ENCODE data around the gene CD9. TPM values are rescaled to one million over a fixed set of nuclear protein-coding genes. Genes with fewer than 3 reads are reported as not detected.

CD9 gene
- total RNA-seq, 2 experiments from 2014 or later = 5.4 to 5.7 TPM

DNA sequence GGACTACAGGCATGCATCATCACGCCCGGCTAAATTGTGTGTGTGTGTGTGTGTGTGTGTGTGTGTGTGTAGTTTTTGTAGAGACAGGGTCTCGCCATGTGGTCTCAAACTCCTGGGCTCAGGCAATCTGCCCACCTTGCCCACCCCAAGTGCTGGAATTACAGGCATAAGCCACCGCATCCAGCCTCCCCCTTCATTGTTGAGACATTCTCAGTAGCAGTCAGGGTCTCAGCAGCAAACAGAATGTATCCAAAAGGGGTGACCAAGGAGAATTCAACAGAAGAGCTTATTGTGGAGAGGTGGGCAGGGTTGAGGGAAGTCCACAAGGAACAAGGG lies 73.0 kb downstream of the CD9 start:
- no peaks in the 10 kb centered on the region for H3K9me3 Mint-ChIP-seq
- no peak overlapping the region for H3K4me3 Mint-ChIP-seq
- ChIA-PET POLR2A (no interaction called here), CTCF (interaction anchor here (1.2 to 1.6 kb wide), 3 partner anchors 10 to 78 kb away, joined by 4 to 8 read pairs (median 5); no protein-coding TSS in a partner anchor)
- DNase-seq = no peak
- H3K27me3 Mint-ChIP-seq = peaks cover 26% of the 10 kb centered on the region
- peaks cover 5% of the 10 kb centered on the region for H3K4me1 Mint-ChIP-seq
- no peaks in the 10 kb centered on the region for H3K36me3 Mint-ChIP-seq (ENCODE audit: low read depth)
- H3K27ac Mint-ChIP-seq = no peak overlapping the region

DNA sequence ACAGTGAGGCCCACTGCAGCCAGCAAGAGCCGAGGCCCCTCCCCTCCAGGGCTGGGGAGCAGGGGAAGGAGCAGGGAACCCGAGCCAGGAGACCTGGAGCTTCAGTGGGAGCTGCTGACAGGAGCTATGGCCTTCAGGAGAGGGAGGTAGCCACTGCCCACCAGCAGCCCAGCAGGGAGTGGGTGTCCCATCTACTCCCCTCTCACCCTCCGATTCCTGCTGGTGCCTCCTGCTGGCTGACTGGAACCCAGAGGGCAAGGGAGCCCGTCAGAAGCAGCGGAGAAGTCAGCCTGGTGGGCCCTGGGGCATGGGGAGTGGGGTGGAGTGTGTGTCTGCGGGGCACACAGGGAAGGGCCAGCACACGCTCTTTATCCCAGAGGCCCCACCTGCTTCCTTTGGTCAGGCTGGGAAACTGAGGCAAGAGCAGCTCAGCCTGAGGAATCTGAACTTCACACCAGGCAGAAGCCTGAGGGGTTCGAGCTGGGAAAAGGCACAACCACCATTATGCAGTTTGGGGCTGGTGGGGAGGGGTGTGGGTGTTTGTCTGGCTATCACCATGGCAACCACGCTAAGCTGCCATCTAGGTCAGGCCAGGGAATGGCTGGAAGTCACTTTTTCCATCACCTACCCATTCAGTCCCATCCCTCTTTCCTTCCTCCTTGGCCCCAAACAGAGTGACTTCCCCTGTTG lies 73.5 kb downstream of the CD9 start:
- no peak overlapping the region for H3K27ac Mint-ChIP-seq
- peaks cover 26% of the 10 kb centered on the region for H3K27me3 Mint-ChIP-seq
- no peaks in the 10 kb centered on the region for H3K9me3 Mint-ChIP-seq
- peaks cover 6% of the 10 kb centered on the region for H3K4me1 Mint-ChIP-seq
- CTCF ChIA-PET = interaction anchor here (0.6 to 1.6 kb wide), 6 partner anchors 10 to 285 kb away, joined by 3 to 8 read pairs (median 4); no protein-coding TSS in a partner anchor
- no peaks in the 10 kb centered on the region for H3K36me3 Mint-ChIP-seq (ENCODE audit: low read depth)
- no peak for DNase-seq
- H3K4me3 Mint-ChIP-seq = no peak overlapping the region
- POLR2A ChIA-PET = no interaction called here

DNA sequence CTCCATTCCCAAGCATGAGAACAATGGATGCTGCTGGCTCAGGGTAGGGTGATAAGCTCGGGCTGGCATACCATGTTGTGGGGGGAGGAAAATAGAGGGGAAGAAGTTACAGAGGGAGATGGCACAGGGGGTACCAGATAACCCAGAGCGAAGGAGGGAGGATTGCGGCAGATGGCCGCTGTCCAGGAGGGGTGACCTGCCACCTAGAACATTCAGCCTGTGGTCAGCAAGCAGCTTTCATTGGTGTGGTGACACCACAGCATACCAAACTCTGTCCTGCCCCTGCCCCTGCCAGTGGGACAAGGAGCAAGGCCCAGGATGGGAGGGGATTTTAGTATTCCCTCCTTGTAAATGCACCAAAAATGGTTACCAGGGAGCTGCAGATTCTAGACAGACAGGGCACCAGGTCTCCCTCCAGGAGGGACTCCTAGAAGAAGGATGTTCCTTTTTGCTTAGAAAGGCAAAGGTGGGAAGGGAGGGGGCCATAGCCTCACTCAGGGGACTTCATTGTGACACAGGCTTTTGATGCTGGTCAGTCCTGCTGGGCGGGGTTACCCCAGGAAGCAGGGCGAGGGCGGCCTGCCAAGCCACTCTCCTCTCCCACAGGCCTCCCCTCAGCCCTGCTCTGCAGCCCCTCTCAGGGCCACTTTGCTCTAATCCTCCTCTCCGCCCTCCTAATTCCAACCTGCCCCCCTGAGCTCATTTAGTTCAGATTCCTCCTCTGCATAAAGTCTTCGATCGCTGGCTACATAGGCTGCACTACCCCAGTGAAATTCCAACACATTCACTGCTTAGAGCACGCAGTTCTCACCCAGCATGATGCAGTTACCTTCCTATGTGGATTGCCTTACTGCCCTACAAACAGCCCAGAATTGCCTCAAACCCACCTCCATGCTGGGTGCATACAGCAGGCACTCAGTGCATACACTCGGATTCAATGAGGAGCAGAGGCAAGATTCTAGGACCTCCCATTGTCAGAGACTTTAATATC lies 74.3 kb downstream of the CD9 start:
- Mint-ChIP-seq H3K4me3 (no peak overlapping the region), H3K4me1 (peaks cover 8% of the 10 kb centered on the region), H3K9me3 (no peaks in the 10 kb centered on the region), H3K27me3 (peaks cover 28% of the 10 kb centered on the region), H3K36me3 (ENCODE audit: low read depth) (no peaks in the 10 kb centered on the region), H3K27ac (no peak overlapping the region)
- DNase-seq = no peak
- POLR2A ChIA-PET = no interaction called here
- CTCF ChIA-PET = interaction anchor here (0.7 to 1.5 kb wide), 3 partner anchors 9 to 207 kb away, joined by 3 to 5 read pairs (median 4); no protein-coding TSS in a partner anchor

DNA sequence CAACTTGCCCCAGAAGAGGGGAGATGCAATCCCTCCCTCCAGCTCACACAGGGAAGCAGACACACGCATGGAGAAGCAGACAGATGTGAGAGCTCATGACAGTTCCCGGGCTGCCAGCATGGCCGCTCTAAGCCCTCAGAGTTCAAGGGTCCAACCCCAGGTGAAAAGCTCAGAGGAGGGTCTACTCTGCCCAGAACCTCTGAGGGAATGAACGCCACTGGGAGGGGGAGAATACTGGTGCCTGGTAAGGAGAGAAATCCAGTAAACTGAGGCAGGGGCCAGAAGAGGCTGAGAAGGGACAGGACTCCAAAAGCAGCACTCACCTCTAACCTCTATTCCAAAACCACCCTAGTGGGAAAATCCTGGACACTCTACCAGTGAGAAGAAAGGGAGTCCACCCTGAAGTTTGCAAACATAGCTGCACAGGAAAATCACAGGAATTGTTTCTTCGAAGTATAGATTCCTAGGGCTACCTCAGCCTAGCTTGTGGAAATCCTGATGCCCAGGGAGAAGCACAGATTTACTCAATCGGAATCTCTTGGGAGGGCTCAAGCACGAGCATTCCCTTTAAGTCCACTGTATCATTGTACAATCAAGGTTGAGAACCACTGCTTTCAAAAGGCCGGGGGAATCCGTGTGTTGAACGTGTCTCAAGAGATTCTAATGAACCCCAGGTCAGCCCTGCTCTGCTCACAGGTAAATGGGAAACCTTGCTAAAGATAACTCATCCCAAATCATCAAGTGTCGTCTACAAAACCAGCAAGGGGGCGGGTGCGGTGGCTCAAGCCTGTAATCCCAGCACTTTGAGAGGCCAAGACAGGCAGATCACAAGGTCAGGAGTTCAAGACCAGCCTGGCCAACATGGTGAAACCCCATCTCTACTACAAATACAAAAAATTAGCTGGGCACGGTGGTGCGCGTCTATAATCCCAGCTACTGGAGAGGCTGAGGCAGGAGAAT lies 76.0 kb downstream of the CD9 start:
- no peaks in the 10 kb centered on the region for H3K36me3 Mint-ChIP-seq (ENCODE audit: low read depth)
- no peak for DNase-seq
- no peaks in the 10 kb centered on the region for H3K9me3 Mint-ChIP-seq
- no peak overlapping the region for H3K27ac Mint-ChIP-seq
- H3K4me3 Mint-ChIP-seq = no peak overlapping the region
- ChIA-PET CTCF (interaction anchor here (0.6 to 2.8 kb wide), 7 partner anchors 8 to 293 kb away, joined by 3 to 27 read pairs (median 3); no protein-coding TSS in a partner anchor), POLR2A (no interaction called here)
- peaks cover 36% of the 10 kb centered on the region for H3K27me3 Mint-ChIP-seq
- peaks cover 8% of the 10 kb centered on the region for H3K4me1 Mint-ChIP-seq

DNA sequence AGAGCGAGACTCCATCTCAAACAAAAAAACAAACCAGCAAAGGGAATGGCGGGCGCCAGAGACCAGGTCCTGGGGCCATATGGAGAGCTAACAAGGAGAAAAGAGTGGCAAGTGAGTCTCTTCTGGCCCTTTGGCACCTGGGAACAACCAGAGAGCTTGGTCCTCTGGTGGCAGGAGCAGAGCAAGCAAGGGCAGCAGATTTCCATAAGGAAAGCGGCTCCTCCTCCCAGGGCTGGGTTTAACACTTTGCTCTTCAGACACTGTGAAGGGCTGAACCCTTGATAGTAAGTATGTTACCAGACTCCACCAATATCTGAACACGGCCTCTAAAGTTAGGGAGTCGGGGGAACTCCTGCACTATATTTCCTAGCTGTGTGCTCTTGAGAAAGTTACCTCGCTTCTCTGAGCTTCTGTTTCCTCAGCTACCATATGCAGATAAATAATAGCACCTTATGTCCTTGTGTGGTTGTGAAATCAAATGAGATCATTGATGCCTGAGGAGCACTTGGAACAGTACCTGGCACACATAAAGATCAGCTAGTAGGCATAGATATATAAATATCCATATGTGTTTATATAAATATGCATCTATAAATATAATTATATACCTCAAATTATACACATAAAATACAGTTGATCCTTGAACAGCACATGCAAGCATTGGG lies 76.9 kb downstream of the CD9 start:
- H3K36me3 Mint-ChIP-seq (ENCODE audit: low read depth) = no peaks in the 10 kb centered on the region
- peaks cover 36% of the 10 kb centered on the region for H3K27me3 Mint-ChIP-seq
- ChIA-PET CTCF (interaction anchor here (1.0 to 3.3 kb wide), 9 partner anchors 8 to 201 kb away, joined by 3 to 27 read pairs (median 4); no protein-coding TSS in a partner anchor), POLR2A (no interaction called here)
- H3K4me3 Mint-ChIP-seq = no peak overlapping the region
- peaks cover 8% of the 10 kb centered on the region for H3K4me1 Mint-ChIP-seq
- no peak for DNase-seq
- H3K9me3 Mint-ChIP-seq = no peaks in the 10 kb centered on the region
- no peak overlapping the region for H3K27ac Mint-ChIP-seq

DNA sequence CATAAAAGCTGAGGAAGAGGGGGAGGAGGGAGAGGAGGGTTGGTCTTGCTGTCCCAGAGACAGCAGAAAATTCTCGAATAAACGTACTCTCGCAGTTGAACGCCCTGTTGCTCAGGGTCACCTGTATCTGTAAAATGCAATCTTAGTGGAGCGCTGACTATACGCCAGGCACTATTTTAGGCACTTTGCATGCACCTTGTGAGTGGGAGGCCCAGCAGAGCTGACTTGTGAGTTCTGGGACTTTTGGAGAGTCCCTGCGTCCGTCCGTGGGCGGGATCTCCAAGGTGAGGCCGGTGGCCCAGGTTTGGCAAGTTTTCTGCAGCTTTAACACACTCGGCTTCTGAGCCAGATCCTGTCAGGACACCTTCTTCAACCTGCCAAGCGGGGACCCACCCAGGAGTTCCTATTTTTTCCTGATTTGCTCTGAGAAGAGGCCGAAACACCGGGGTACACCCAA lies 77.8 kb downstream of the CD9 start:
- DNase-seq = no peak
- peak overlapping the region; percentile 70 for H3K27ac Mint-ChIP-seq
- ChIA-PET POLR2A (no interaction called here), CTCF (interaction anchor here (1.0 to 3.3 kb wide), 15 partner anchors 9 to 185 kb away, joined by 3 to 27 read pairs (median 7); no protein-coding TSS in a partner anchor)
- H3K36me3 Mint-ChIP-seq (ENCODE audit: low read depth) = no peaks in the 10 kb centered on the region
- H3K4me3 Mint-ChIP-seq = peak overlapping the region; percentile 68
- no peaks in the 10 kb centered on the region for H3K9me3 Mint-ChIP-seq
- H3K27me3 Mint-ChIP-seq = peaks cover 36% of the 10 kb centered on the region
- peaks cover 8% of the 10 kb centered on the region for H3K4me1 Mint-ChIP-seq

DNA sequence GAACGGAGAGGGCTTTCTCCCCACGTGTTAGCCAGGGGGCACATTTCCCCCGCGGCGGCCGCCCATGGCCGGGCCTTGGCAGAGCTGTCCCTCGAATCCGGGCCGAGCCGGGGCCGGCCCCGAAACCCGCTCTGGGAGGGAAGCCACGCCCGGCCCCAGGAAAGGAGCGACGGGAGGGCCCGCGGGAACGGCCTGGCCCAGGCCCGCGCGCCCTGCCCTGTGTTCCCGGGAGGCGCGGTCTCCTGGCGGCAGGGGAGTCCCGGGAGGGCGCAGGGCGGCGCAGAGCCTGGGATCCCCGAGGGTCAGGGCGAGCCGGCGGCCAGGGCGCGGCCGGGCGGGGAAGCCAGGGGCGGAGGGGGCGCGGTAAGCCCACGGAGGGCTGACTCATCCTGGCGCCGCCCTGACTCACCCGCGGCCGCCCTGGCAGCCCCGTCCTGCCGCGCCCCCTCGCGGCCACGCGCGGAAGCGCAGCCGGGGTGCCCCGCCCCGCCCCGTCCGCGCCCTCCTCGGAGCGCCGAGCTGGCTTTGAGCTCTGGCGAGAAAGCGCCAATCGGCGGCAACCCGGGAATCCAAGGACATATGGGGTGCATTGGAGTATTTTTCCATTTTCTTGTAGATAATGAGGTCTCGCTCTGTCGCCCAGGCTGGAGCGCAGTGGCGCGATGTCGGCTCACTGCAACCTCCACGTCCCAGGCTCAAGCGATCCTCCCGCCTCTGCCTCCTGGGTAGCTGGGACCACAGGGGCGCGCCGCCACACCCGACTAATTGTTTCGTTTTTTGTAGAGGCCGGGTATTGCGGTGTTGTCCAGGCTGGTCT lies 78.4 kb downstream of the CD9 start:
- peaks cover 8% of the 10 kb centered on the region for H3K4me1 Mint-ChIP-seq
- CTCF ChIA-PET = interaction anchor here (0.5 to 3.3 kb wide), 29 partner anchors 8 to 264 kb away, joined by 3 to 27 read pairs (median 4); no protein-coding TSS in a partner anchor
- peak overlapping the region; percentile 68 for H3K4me3 Mint-ChIP-seq
- H3K27ac Mint-ChIP-seq = peak overlapping the region; percentile 70
- POLR2A ChIA-PET = interaction anchor here (0.8 kb wide), 1 partner anchor 83 kb away, joined by 3 read pairs; no protein-coding TSS in a partner anchor
- H3K36me3 Mint-ChIP-seq (ENCODE audit: low read depth) = no peaks in the 10 kb centered on the region
- H3K9me3 Mint-ChIP-seq = no peaks in the 10 kb centered on the region
- peak; percentile 75 for DNase-seq
- peaks cover 33% of the 10 kb centered on the region for H3K27me3 Mint-ChIP-seq

DNA sequence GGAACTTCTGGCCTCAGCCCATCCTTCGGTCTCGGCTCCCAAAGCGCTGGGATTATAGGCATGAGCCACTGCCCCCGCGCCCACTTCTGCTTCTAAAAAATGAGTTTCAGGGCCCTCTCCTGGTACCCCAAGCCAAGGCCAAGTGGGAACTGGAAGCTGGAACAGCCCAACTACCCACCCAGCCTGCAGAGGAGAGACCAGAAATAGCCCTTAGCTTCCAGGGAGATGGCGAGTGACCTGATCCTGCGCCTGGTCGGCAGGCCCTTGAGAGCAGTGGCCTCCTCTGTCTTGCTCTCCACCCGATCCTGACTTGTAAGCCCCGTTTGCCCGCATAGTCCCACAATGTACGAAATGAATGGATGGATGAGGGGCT lies 79.0 kb downstream of the CD9 start:
- no peaks in the 10 kb centered on the region for H3K36me3 Mint-ChIP-seq (ENCODE audit: low read depth)
- H3K9me3 Mint-ChIP-seq = no peaks in the 10 kb centered on the region
- H3K27me3 Mint-ChIP-seq = peaks cover 32% of the 10 kb centered on the region
- H3K4me1 Mint-ChIP-seq = peaks cover 8% of the 10 kb centered on the region
- H3K27ac Mint-ChIP-seq = no peak overlapping the region
- peak overlapping the region; percentile 38 for H3K4me3 Mint-ChIP-seq
- POLR2A ChIA-PET = interaction anchor here (0.8 kb wide), 1 partner anchor 84 kb away, joined by 3 read pairs; no protein-coding TSS in a partner anchor
- CTCF ChIA-PET = interaction anchor here (0.5 to 3.3 kb wide), 26 partner anchors 9 to 265 kb away, joined by 3 to 27 read pairs (median 5); no protein-coding TSS in a partner anchor
- DNase-seq = no peak

DNA sequence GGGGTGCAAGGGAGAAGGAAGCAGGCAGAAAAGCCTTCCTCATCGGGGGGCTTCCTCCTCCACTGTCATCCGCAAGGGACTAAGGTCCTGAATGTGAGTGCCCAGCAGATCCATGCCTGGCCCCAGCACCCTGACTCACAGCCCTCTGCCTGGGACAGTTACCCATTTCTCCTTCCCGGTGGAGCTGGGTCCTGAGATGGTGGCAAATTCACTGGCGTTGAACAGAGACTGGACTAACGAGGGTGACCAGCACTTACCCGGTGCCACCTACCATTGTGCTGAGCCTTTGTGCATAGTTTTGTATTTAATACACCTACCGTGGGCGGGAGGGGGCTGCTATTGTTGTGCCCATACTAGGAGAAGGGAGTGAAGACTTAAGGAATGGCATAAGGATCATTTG lies 79.4 kb downstream of the CD9 start:
- peak overlapping the region; percentile 38 for H3K4me3 Mint-ChIP-seq
- no peak overlapping the region for H3K27ac Mint-ChIP-seq
- H3K27me3 Mint-ChIP-seq = peaks cover 32% of the 10 kb centered on the region
- no peaks in the 10 kb centered on the region for H3K36me3 Mint-ChIP-seq (ENCODE audit: low read depth)
- DNase-seq = no peak
- CTCF ChIA-PET = interaction anchor here (0.5 to 3.3 kb wide), 13 partner anchors 11 to 265 kb away, joined by 3 to 27 read pairs (median 5); no protein-coding TSS in a partner anchor
- POLR2A ChIA-PET = interaction anchor here (0.8 kb wide), 1 partner anchor 84 kb away, joined by 3 read pairs; no protein-coding TSS in a partner anchor
- peaks cover 8% of the 10 kb centered on the region for H3K4me1 Mint-ChIP-seq
- H3K9me3 Mint-ChIP-seq = no peaks in the 10 kb centered on the region

DNA sequence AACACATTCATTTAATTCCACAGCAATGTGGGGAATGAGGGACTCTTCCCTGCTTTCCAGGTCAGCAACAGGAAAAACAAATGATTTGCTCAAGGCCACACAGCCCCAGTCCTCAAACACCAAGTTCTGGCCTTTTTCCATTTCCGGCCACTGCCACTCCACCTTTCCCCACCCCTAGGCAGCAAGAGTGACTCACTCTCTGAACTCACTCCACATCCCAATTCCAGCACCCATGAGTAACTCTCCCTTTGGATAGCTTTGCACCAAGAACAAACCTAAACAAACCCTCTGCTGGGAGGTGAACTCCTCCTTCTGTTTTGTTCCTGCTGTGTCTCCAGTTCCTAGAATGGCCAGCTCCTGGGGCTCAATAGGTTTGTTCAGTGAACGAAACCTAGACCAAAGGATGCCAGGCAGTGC lies 79.9 kb downstream of the CD9 start:
- peaks cover 32% of the 10 kb centered on the region for H3K27me3 Mint-ChIP-seq
- no peak for DNase-seq
- CTCF ChIA-PET = interaction anchor here (1.0 to 3.3 kb wide), 4 partner anchors 11 to 86 kb away, joined by 3 to 14 read pairs (median 12); no protein-coding TSS in a partner anchor
- H3K27ac Mint-ChIP-seq = no peak overlapping the region
- POLR2A ChIA-PET = no interaction called here
- H3K4me3 Mint-ChIP-seq = no peak overlapping the region
- no peaks in the 10 kb centered on the region for H3K9me3 Mint-ChIP-seq
- no peaks in the 10 kb centered on the region for H3K36me3 Mint-ChIP-seq (ENCODE audit: low read depth)
- peaks cover 9% of the 10 kb centered on the region for H3K4me1 Mint-ChIP-seq

DNA sequence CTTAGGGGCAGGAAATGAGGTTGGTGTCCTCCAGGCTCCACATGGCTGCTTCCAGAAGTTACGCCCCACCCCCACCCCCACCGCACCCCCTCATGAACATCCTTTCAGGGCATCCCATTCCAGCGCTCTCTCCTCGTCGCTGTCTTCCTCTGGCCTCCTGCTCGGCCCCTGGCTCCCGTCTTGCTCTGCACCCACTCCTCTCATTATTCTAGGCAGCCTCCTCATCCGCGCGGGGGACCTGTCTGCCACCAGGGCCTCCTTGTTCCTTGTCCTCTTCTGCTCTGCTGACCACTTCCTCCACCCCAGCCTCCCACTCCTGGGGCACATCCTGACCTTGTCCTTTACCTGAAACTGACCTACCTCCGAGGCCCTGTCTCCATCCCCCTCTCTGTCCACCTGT lies 80.5 kb downstream of the CD9 start:
- DNase-seq = no peak
- Mint-ChIP-seq H3K4me3 (no peak overlapping the region), H3K27ac (peak overlapping the region; percentile 14), H3K36me3 (ENCODE audit: low read depth) (no peaks in the 10 kb centered on the region), H3K9me3 (no peaks in the 10 kb centered on the region), H3K4me1 (peaks cover 10% of the 10 kb centered on the region), H3K27me3 (peaks cover 33% of the 10 kb centered on the region)
- POLR2A ChIA-PET = no interaction called here
- CTCF ChIA-PET = interaction anchor here (1.0 kb wide), 1 partner anchor 84 kb away, joined by 3 read pairs; no protein-coding TSS in a partner anchor
